Parathyroid adenoma (tissue), 2 donors: ENCODE results near the gene TTLL7.

ENCODE experiments used
- H2AFZ ChIP-seq: fragments of 300-600 bp; sonication (generic); one replicate; pipeline ENCODE4 v1.7.0; 2017; ENCODE audit warnings: antibody characterized with exemption, mild to moderate bottlenecking
- H3K27ac ChIP-seq: fragments of 300-600 bp; sonication (generic); one replicate; pipeline ENCODE4 v1.7.0; 2017
- H3K27me3 ChIP-seq: fragments of 300-600 bp; sonication (generic); one replicate; pipeline ENCODE4 v1.7.0; 2017; ENCODE audit warnings: low read length; ENCODE audit not compliant: control insufficient read depth, insufficient read depth
- H3K36me3 ChIP-seq: fragments of 300-600 bp; sonication (generic); one replicate; pipeline ENCODE4 v1.7.0; 2017; ENCODE audit warnings: low read length; ENCODE audit not compliant: control insufficient read depth, insufficient read depth
- H3K4me1 ChIP-seq: fragments of 300-600 bp; sonication (generic); one replicate; pipeline ENCODE4 v1.7.0; 2017; ENCODE audit warnings: control low read depth
- H3K4me2 ChIP-seq: fragments of 300-600 bp; sonication (generic); one replicate; pipeline ENCODE4 v1.7.0; 2017; ENCODE audit warnings: low read length
- H3K4me3 ChIP-seq: fragments of 300-600 bp; sonication (generic); one replicate; pipeline ENCODE4 v1.7.0; 2017; ENCODE audit warnings: low read depth, low read length
- H3K79me2 ChIP-seq: fragments of 300-600 bp; sonication (generic); one replicate; pipeline ENCODE4 v1.7.0; 2017; ENCODE audit warnings: control low read depth
- H3K9ac ChIP-seq: fragments of 300-600 bp; sonication (generic); one replicate; pipeline ENCODE4 v1.7.0; 2017; ENCODE audit warnings: mild to moderate bottlenecking
- H3K9me3 ChIP-seq: fragments of 300-600 bp; sonication (generic); one replicate; pipeline ENCODE4 v1.7.0; 2017; ENCODE audit warnings: low read length; ENCODE audit not compliant: control insufficient read depth
- CTCF ChIP-seq: fragments of 300-600 bp; sonication (generic); IDR thresholded peaks from one replicate; pipeline ENCODE4 v1.7.0; 2017; ENCODE audit warnings: antibody characterized with exemption, mild to moderate bottlenecking
- donor health status: primary hyperparathyroidism.

Gene TTLL7

GRCh38 chr1:83864991-83865390 lies 133.9 kb downstream of the TTLL7 start:
- Histone ChIP-seq H3K36me3 (no peaks in the 10 kb centered on the region), H3K9me3 (no peaks in the 10 kb centered on the region), H3K79me2 (no peaks in the 10 kb centered on the region), H3K27me3 (no peaks in the 10 kb centered on the region), H3K4me1 (no peaks in the 10 kb centered on the region), H2AFZ (no peak overlapping the region), H3K4me3 (no peak overlapping the region), H3K27ac (no peak overlapping the region), H3K9ac (no peak overlapping the region), H3K4me2 (no peak overlapping the region)
- no peak for TF ChIP-seq CTCF

GRCh38 chr1:83860490-83861221 lies 138.3 kb downstream of the TTLL7 start:
- Histone ChIP-seq H3K36me3 (no peaks in the 10 kb centered on the region), H3K4me2 (peak overlapping the region; percentile 52), H3K9me3 (no peaks in the 10 kb centered on the region), H3K27me3 (no peaks in the 10 kb centered on the region), H3K4me1 (no peaks in the 10 kb centered on the region), H2AFZ (peak overlapping the region; percentile 100), H3K4me3 (peak overlapping the region; percentile 43), H3K79me2 (no peaks in the 10 kb centered on the region), H3K9ac (peak overlapping the region; percentile 76), H3K27ac (peak overlapping the region; percentile 94)
- peak; percentile 77 for TF ChIP-seq CTCF

GRCh38 chr1:83857716-83858115 lies 141.2 kb downstream of the TTLL7 start:
- Histone ChIP-seq H3K79me2 (no peaks in the 10 kb centered on the region), H3K27ac (no peak overlapping the region)
- no peak for TF ChIP-seq CTCF

GRCh38 chr1:83857103-83857502 lies 141.8 kb downstream of the TTLL7 start:
- no peaks in the 10 kb centered on the region for H3K9me3 ChIP-seq
- no peak overlapping the region for H3K9ac ChIP-seq
- H3K4me3 ChIP-seq = no peak overlapping the region

More at GRCh38 chr1:83857716-83858115, 141.2 kb downstream of the TTLL7 start:
- Histone ChIP-seq H3K4me2 (no peak overlapping the region), H3K4me3 (no peak overlapping the region), H3K9me3 (no peaks in the 10 kb centered on the region), H3K36me3 (no peaks in the 10 kb centered on the region), H3K27me3 (no peaks in the 10 kb centered on the region), H2AFZ (no peak overlapping the region), H3K4me1 (no peaks in the 10 kb centered on the region), H3K9ac (no peak overlapping the region)

More at GRCh38 chr1:83857103-83857502, 141.8 kb downstream of the TTLL7 start:
- Histone ChIP-seq H3K4me1 (no peaks in the 10 kb centered on the region), H3K79me2 (no peaks in the 10 kb centered on the region), H3K36me3 (no peaks in the 10 kb centered on the region), H3K4me2 (no peak overlapping the region), H2AFZ (no peak overlapping the region), H3K27ac (no peak overlapping the region), H3K27me3 (no peaks in the 10 kb centered on the region)
- peak; percentile 8 for TF ChIP-seq CTCF
